ENCODE results near the gene WNT16.
"Not testable (repeated sequence)": the region's sequence is repeated elsewhere in the genome, so short reads cannot be mapped to it uniquely, and the experiment has no call there.

WNT16 gene

DNA sequence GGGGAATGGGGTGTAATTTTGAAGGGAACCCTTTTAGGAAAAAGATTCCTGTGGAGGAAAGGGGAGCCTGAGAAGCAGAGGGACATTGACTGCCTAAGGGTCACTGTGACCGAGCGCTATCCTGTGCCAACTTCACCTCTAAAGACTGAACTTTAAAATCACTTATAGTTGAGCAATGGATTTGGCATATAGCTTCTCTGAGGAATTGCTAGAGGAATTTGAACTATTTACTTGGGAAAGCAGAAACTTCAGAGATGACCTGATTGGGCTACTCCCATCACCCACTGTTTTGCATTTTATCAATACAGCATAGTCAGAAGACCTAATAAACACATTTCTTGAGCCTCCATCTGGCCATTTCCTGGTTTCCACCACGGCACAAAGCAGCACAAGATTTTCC lies 23.7 kb upstream of the WNT16 start:
- DNase-seq (ENCODE audit: low read depth in 2 of 2, low spot score in 1 of 2), result no peak

DNA sequence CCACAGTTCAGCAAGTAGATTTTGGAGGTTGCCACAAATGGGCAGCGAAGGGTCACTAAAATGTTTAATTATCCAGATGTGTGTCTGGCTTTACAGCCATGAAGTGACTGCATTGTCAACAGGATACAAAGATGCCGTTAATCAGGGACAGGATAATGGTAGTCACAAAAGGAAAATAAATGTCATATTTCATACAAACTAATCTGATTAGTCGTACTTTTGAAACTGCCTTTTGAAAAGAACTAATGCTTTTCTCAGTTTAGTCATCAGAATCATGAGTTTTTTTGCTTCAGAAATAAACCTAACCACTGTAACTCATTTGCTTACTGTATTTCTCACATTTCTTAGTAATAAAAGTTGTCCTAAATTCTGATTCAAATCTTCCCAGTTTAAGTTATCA lies 22.2 kb upstream of the WNT16 start:
- DNase-seq (ENCODE audit: low read depth in 2 of 2, low spot score in 1 of 2), result no peak

DNA sequence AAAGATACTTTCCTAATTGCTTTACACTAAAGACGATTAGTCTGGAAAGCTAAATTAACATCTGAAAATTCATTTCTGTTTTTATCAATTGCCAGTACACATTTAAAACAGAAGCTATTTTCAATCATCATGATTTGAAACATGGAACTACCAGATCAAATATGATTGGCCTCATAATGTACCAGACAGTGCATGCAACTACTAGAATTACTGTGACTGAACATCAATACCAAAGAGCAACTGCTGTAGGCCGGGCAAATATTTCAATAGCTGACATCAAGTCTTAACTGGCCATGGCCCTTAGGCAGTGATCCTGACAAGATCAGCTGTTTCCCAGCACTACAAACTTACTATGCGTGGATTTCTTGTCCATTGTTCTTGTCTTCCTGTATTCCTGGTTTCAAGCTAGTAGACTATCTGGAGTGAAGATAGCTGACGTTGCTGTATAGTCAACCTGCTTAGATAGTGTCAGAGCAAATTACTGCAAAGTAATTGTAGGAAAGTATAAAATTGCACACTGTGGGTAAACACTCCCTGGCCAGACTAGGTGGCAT lies 21.7 kb upstream of the WNT16 start:
- no peak for DNase-seq (ENCODE audit: low read depth in 2 of 2, low spot score in 1 of 2)

DNA sequence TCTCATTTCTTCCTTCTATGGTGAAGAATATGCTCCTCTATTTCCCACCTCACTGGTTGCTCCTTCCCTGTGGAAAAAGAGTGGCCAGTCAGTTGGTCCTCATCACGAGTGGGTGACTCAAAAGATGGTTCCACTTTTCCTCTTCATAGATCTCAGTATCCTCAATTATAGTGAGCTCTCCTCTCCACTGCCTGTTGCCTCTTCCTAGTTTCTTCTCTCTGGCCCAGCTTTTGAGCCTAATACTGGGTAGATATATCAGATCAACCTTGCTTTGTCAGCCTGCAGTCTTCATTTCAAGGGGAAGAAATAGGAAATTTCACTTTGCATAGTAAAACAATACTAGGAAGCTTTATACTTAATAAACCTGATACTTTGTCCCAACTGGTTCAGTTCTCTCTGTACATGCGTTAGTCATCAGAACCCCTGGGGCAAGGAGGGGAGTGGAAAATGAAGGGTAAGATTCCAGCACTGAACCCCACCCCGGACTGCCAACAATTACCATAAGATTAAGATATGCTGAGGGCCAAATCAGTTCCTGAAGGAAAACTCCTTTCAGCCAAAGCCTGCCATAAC lies 15.5 kb upstream of the WNT16 start:
- DNase-seq (ENCODE audit: low read depth in 2 of 2, low spot score in 1 of 2), result no peak

DNA sequence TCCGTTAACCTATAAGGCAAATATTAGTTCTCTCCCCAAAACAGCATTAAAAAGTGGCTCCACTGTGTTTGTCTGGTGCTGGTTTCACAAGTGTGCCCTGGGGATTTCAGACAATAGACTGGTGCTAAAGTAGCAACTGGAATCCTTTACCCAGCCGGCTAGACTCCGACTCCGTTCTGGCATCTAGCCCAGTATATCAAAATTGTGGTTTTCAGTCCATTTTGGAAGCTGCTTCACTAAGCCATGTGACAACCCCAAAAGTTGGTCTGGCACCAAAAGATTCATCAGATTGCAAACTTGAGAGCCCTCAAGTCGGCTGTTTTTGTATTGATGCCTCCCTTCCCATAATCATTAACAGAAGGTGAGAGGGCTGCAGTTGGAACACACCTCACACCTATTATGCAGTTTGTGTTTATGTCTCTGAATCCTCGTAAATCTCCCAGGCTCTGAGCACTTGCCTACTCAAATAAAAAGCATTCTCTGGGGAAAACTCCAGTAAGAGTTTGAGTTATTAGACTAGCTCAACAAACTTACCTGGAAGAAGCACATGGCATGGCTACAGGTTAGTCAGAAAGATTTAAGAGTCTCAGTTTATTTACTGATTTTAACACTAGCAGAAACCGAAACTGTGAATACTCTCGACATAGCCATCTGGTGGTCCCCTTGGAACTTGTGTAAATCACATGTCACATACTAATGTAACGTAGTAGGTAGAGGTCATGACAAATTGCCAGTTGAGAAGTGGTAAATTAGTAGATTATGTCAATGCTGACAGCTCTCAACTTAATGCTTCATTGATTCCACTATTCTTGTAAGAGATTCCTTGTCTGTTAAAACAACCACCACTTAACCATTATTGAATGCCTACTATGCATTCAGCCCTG lies 14.8 kb upstream of the WNT16 start:
- no peak for DNase-seq (ENCODE audit: low read depth in 2 of 2, low spot score in 1 of 2)

DNA sequence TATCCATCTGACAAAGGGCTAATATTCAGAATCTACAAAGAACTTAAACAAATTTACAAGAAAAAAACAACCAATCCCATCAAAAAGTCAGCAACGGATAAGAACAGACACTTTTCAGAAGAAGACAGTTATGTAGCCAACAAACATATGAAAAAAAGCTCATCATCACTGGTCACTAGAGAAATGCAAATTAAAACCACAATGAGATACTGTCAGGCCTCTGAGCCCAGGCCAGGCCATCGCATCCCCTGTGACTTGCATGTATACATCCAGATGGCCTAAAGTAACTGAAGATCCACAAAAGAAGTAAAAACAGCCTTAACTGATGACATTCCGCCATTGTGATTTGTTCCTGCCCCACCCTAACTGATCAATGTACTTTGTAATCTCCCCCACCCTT lies 13.6 kb upstream of the WNT16 start:
- not testable (repeated sequence) for DNase-seq (ENCODE audit: low read depth in 2 of 2, low spot score in 1 of 2)

DNA sequence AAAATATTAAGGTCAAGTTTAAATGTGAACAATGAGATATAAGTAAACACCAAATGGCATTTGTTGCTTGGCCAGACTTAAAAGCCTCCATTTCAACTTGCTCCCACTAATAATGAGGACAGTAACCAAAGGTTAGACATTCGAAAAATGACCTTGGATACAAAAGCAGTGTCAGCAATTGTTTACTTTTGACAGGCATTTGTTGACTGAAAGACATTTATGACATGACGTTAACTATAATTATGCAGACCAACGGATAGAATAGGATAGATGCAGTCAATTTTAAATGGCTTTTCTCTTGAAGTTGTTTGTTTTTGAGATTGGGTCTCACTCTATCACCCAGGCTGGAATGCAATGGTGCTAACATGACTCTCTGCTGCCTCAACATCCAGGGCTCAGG lies 6.3 kb upstream of the WNT16 start:
- DNase-seq (ENCODE audit: low read depth in 2 of 2, low spot score in 1 of 2), result no peak

DNA sequence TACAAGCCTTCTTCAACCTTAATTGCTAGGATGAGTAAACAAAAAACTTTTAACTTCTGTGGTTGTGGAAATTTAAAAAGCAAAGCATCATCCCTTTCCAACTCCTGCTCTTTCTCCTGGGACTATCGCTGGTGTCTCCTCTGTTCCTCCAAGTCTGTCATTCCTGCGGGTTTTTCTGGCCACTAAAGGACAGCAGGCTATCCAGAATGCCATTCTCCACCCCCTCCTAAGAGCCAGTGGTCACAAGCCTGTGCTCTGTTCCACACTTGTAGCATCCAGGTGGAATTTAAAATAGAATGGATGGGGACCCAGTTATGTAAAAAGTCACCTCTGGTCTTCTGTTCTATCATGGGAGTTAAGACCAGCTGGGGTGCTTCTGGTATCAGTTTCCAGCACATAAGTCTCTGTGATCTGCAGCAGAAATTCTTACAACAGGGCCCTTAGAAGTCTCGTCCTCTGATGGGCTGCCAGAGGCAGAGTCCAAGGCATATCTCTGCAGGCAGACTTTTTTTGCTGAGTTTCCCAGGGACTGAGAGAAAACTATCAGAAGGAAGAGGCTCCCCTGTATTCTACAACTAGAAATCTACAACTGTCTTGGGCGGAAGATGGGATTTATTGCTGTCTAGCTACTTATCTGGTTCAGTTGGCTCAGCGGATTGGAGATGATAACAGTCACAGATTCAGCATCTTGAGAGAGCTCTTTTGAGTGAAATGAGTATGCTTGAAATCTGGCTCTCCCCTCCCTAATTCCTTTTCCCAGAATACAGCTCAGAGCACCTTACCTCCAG lies 5.1 kb upstream of the WNT16 start:
- DNase-seq (ENCODE audit: low read depth in 2 of 2, low spot score in 1 of 2), result no peak

DNA sequence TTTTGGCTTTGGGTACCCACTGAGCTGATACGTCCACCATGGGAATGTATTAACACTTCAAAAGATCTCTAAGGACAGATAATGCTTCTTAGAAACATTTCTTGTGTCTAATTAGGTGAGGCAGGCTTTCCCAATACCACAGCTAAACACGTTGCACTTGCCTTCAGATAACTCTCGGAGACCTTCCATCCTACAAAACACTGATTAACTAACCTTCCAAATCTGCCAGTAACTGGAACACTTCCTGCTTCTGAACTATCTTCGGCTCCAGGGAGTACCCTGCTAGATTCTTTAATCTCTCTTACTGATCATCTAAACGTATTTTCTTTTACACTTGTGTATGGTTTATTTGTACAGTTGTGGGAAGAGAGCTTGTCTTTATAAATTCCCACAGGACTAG lies 1.1 kb upstream of the WNT16 start:
- no peak for DNase-seq (ENCODE audit: low read depth in 2 of 2, low spot score in 1 of 2)

DNA sequence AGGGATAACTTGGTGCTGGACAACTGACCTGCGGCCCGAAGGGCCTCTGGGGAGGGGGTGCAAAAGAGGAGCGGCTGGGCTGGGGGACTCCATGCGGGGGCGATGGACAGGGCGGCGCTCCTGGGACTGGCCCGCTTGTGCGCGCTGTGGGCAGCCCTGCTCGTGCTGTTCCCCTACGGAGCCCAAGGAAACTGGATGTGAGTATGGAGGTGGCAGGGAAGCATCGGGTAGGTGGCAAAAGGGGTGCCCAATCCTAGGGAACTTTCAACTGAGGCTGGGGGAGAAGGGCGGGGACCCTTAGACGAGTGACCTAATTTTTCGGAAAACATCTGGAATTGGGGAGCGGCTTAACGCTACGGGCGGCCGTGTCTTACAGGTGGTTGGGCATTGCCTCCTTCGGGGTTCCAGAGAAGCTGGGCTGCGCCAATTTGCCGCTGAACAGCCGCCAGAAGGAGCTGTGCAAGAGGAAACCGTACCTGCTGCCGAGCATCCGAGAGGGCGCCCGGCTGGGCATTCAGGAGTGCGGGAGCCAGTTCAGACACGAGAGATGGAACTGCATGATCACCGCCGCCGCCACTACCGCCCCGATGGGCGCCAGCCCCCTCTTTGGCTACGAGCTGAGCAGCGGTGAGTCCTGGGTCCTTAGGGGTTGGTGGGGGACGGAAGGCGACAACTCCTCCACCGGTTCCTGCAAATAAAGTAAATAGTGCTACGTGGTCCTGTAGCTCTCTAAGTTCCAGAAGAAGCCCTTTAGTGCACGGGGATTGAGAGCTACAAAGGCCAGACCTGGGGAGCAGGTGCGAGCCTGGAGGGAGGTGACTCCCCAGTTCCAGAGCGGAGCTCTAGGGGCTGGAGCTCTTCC lies 622 bp downstream of the WNT16 start:
- no peak for DNase-seq (ENCODE audit: low read depth in 2 of 2, low spot score in 1 of 2)

DNA sequence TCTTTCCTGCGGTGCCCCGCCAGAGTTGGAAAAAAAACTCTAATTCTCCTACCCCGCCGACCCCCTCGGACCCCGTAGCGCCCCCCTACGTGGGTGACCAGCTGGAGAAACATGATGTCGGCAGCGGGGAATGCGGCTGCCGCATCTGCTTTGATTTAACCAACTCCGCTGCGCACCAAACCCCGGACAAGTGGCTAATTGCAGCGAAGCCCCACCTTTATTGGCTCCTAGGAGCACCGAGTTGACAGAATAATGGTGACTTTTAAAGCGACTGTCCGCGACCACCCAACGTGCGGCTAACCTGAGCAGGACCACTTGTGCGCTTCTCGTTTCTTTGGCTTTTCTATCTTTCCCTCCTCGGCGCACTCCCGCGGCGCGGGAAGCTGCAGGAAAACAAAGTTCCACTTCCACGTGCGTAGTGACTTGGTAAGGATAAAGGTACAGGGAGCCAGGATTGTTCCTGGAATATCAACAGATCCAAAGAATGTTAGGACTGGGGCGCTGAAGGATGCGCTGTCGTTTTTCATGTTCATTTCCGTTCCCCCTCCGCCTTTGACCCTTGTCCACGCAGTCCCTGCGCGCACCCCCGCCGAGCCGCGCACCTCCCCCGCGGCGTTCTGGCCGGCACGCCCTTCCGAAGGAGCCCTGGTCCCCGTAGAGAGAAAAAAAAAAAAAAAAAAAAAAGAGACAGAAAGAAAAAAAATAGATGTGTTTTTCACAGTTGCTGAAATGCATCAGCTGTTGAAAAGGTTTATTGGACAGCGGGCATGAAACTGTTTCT lies 1.4 kb downstream of the WNT16 start:
- no peak for DNase-seq (ENCODE audit: low read depth in 2 of 2, low spot score in 1 of 2)

DNA sequence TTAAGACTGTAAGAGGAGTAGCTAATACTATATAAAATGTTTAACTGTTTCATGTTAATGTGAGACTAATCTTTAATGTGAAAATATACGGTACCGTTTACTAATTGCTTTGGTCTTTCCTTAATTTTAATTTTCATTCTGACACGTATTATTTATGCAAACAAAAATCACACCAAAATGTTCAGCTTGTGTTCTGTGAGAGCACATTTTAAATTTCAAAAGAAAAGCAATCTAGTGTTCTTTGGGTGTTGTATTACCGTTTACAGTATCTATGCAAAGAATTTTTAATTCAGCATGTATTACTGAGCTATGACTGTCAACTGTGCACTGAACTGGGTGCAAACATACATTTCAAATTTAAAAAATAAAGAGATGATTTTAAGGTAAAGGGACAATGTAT lies 2.2 kb downstream of the WNT16 start:
- DNase-seq (ENCODE audit: low read depth in 2 of 2, low spot score in 1 of 2), result no peak

DNA sequence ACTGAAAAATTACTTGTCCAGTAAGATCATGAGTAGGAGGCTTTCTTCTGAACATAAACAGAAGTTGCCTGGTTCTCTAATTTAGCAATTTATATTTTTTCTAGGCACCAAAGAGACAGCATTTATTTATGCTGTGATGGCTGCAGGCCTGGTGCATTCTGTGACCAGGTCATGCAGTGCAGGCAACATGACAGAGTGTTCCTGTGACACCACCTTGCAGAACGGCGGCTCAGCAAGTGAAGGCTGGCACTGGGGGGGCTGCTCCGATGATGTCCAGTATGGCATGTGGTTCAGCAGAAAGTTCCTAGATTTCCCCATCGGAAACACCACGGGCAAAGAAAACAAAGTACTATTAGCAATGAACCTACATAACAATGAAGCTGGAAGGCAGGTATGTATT lies 2.8 kb downstream of the WNT16 start:
- DNase-seq (ENCODE audit: low read depth in 2 of 2, low spot score in 1 of 2), result no peak

DNA sequence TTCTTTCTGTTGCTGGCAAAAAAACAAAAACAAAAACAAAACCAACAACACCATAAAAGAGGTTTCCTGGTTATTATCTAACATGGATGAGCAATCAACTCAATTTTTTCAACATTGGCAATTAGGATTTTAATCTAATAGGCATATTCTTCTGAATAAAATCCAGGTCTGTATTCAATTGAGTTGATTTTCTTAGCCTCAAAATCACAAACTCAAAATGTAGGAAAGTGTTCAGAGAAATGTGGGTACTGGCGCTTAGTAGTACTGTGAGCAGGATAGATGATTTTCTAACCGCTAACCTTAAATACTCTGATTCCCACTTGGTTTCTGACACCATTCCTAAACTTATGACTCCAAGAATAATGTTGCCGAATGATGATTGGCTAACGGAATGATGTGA lies 5.6 kb downstream of the WNT16 start:
- no peak for DNase-seq (ENCODE audit: low read depth in 2 of 2, low spot score in 1 of 2)

DNA sequence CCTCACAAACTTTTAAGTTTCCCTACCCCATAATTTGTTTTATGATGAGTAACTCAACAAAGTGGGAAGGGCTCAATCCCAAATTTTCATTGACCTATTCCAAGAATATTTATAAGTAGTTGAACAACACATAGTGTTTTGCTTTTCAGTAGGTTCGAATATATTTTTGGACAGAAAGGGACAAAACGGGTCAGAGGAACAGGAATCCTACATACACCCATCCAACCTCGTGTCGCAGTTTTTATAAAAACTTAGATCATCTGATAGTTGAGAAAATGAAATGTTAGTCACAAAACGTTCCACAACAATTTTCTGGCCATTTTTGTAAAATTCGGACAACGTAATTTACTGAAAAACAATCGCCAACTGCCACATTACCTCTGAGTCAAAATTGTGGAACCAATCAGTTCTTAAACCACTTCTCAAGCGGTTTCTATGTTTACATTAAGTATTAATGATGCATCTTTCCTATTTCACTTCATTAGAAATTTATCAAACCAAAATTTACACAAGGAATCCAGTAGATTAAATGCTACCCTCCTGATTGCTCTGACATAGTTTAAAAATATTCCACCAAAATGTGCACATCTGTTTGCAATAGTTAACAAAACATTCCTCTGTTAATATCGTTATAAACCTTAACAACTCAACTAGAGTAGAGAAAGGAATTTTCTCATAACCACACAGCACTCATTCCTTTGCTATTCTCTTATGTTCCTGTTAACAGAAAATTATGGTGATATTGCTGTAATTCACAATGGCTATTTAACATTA lies 6.3 kb downstream of the WNT16 start:
- DNase-seq (ENCODE audit: low read depth in 2 of 2, low spot score in 1 of 2), result no peak

DNA sequence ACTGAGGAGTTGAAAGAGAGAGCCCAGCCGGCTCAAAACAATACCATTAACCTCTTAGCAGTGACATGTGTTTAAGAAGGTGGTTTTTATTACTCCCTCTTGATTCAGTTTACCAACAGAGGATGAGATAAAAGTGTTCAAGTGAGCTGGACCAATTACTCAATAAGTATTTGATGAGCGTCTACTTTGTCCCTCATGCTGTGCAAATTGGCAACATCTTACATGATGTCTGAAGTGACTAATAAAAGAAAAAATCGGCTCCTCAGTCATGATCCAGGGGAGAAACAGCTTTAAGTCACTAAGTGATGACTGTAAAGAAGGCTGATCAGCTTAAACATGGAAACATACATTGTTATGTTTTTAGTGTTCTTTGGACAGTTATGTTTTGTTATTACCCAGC lies 7.8 kb downstream of the WNT16 start:
- DNase-seq (ENCODE audit: low read depth in 2 of 2, low spot score in 1 of 2), result no peak

DNA sequence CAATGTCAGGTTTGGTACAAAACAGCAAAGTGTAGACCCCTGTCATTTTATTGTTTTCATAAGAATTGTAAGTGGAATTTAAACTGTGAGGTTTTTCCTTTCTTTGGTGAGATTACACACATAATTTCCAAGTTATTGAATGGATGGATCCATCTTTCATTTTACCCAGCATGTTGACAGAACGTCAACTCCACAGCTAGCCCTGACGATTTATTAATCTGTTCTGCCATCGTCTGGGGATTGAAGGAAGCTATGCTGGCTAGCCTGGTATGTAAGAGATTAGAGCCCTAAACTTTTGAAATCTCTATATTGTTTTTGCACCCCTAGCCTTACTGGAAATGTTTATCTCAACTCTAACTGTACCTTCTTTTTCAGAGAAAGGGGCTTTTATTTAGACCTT lies 8.6 kb downstream of the WNT16 start:
- DNase-seq (ENCODE audit: low read depth in 2 of 2, low spot score in 1 of 2), result no peak

DNA sequence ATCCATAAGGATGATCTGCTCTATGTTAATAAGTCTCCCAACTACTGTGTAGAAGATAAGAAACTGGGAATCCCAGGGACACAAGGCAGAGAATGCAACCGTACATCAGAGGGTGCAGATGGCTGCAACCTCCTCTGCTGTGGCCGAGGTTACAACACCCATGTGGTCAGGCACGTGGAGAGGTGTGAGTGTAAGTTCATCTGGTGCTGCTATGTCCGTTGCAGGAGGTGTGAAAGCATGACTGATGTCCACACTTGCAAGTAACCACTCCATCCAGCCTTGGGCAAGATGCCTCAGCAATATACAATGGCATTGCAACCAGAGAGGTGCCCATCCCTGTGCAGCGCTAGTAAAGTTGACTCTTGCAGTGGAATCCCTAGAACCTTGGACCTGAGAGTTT lies 10.3 kb downstream of the WNT16 start:
- no peak for DNase-seq (ENCODE audit: low read depth in 2 of 2, low spot score in 1 of 2)

DNA sequence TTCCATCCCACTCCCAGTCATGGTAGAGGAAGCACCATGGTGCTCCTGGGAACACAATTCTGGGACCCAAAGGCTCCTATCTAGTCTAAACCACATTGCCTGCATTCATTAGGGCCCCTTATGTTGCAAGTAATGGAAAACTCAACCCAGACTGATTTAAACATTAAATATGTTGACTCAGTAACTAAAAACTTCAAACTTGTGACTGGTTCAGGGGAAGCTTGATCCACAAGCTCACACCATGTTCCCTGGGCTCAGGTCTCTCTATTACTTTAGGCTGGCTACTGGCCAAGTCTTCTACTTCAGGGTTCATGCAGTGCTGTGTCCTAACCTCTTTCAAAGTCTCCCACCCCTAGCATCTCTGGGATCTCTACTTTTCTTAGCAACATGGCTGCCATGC lies 13.1 kb downstream of the WNT16 start:
- no peak for DNase-seq (ENCODE audit: low read depth in 2 of 2, low spot score in 1 of 2)
